Liver (tissue), 3 donors: ENCODE results near the gene RALGPS1.

Source experiments
- ATF3 ChIP-seq: IDR thresholded peaks from 2 replicates; pipeline ENCODE4 v1.6.1; 2016; ENCODE audit warnings: antibody characterized with exemption
- CTCF ChIP-seq: fragments of 150-350 bp; IDR thresholded peaks from 2 replicates; pipeline ENCODE4 v1.5.1; 2017; ENCODE audit warnings: improper control_type of control experiment, low read depth, low read length; ENCODE audit not compliant: missing input control
- GABPA ChIP-seq, 2 donors: IDR thresholded peaks in 1 of 2; conservative IDR thresholded peaks in 1 of 2; 2 replicates each; pipeline ENCODE4 v1.6.1; 2016; ENCODE audit warnings: antibody characterized with exemption in 2 of 2, mild to moderate bottlenecking in 1 of 2, moderate library complexity in 1 of 2
- NR2F2 ChIP-seq: IDR thresholded peaks from 2 replicates; pipeline ENCODE4 v1.6.1; 2016; ENCODE audit warnings: antibody characterized with exemption
- REST ChIP-seq: IDR thresholded peaks from 2 replicates; pipeline ENCODE4 v1.6.1; 2016; ENCODE audit warnings: antibody characterized with exemption, mild to moderate bottlenecking
- RXRA ChIP-seq, 2 donors: IDR thresholded peaks; 2 replicates each; pipeline ENCODE4 v1.6.1; 2017 to 2018; ENCODE audit warnings: antibody characterized with exemption in 2 of 2, mild to moderate bottlenecking in 1 of 2
- SP1 ChIP-seq: IDR thresholded peaks from 2 replicates; pipeline ENCODE4 v1.6.1; 2018; ENCODE audit warnings: antibody characterized with exemption, mild to moderate bottlenecking
- TAF1 ChIP-seq: conservative IDR thresholded peaks from 2 replicates; pipeline ENCODE4 v1.6.1; 2016; ENCODE audit warnings: antibody characterized with exemption, mild to moderate bottlenecking
- YY1 ChIP-seq: IDR thresholded peaks from 2 replicates; pipeline ENCODE4 v1.6.1; 2016; ENCODE audit warnings: antibody characterized with exemption, mild to moderate bottlenecking
- ZBTB33 ChIP-seq: IDR thresholded peaks from 2 replicates; pipeline ENCODE4 v1.6.1; 2016; ENCODE audit warnings: antibody characterized with exemption
- donor health status: healthy.
- donor health status: healthy.

- TF ChIP-seq RXRA (IDR thresholded peaks at IDR 0.05) (no peak), TAF1 (no peak), CTCF (no peak), REST (no peak), YY1 (no peak), ATF3 (no peak), NR2F2 (no peak), ZBTB33 (no peak), GABPA (IDR thresholded peaks at IDR 0.05 in 1 of 2, conservative IDR thresholded peaks at IDR 0.05 in 1 of 2) (no peak), SP1 (no peak)
Measured at GRCh38 chr9:127139775-127140174, 225.2 kb downstream of the RALGPS1 start.
